Endothelial cell of umbilical vein (primary cell): Measurements from ENCODE around the gene SPATA24.

Source experiments
- CTCF ChIP-seq, 2 donors: IDR thresholded peaks; 1 replicate in 1 of 2; 2 replicates in 1 of 2; pipeline ENCODE4 v1.5.1; 2011; ENCODE audit warnings: low read length in 2 of 2, mild to moderate bottlenecking in 2 of 2, moderate library complexity in 2 of 2, control low read depth in 1 of 2, inconsistent platforms in 1 of 2, low read depth in 1 of 2; ENCODE audit not compliant: insufficient read depth in 1 of 2; ENCODE audit errors: extremely low read depth in 1 of 2
- EZH2 ChIP-seq: IDR thresholded peaks from 2 replicates; pipeline ENCODE4 v1.6.1; 2012; ENCODE audit warnings: borderline replicate concordance, low read depth, mild to moderate bottlenecking, moderate library complexity, low read length, inconsistent platforms; ENCODE audit not compliant: severe bottlenecking
- GATA2 ChIP-seq: IDR thresholded peaks from 2 replicates; pipeline ENCODE4 v1.7.0; 2011; ENCODE audit warnings: low read depth, mild to moderate bottlenecking, moderate library complexity, mixed read lengths, low read length; ENCODE audit not compliant: insufficient read length, insufficient read depth
- JUN ChIP-seq: IDR thresholded peaks from 2 replicates; pipeline ENCODE4 v1.6.1; 2011; ENCODE audit warnings: borderline replicate concordance, low read depth; ENCODE audit not compliant: insufficient read length, insufficient read depth
- MAX ChIP-seq: IDR thresholded peaks from 2 replicates; pipeline ENCODE4 v1.6.1; 2011; ENCODE audit not compliant: insufficient read depth, insufficient read length
- POLR2A ChIP-seq: IDR thresholded peaks from 2 replicates; pipeline ENCODE4 v1.6.1; 2012; ENCODE audit warnings: low read depth, mild to moderate bottlenecking, control low read depth, low read length
- POLR2AphosphoS5 ChIP-seq: IDR thresholded peaks from 2 replicates; pipeline ENCODE4 v1.6.1; 2012; ENCODE audit warnings: low read depth, mild to moderate bottlenecking, control low read depth, low read length, moderate library complexity; ENCODE audit not compliant: insufficient read depth

- no peak for TF ChIP-seq MAX
- no peak for TF ChIP-seq CTCF (IDR thresholded peaks at IDR 0.05; ENCODE audit: extremely low read depth in 1 of 2, insufficient read depth in 1 of 2, low read depth in 1 of 2, low read length in 2 of 2)
- no peak for TF ChIP-seq EZH2
- no peak for TF ChIP-seq POLR2AphosphoS5
- TF ChIP-seq GATA2: no peak
- TF ChIP-seq POLR2A: no peak
- TF ChIP-seq JUN: no peak
Measured at GRCh38 chr5:139377226-139377625, 26.7 kb downstream of the SPATA24 start.
